GM21717 (cell line): ENCODE data around the gene MAP3K14.

Source experiments
- ATAC-seq: cut with Tn5 transposase; IDR thresholded peaks from one replicate; pipeline ENCODE4 v1.9.1; 2021; ENCODE audit warnings: mild to moderate bottlenecking, moderate library complexity; ENCODE audit not compliant: unreplicated experiment

MAP3K14 gene

DNA sequence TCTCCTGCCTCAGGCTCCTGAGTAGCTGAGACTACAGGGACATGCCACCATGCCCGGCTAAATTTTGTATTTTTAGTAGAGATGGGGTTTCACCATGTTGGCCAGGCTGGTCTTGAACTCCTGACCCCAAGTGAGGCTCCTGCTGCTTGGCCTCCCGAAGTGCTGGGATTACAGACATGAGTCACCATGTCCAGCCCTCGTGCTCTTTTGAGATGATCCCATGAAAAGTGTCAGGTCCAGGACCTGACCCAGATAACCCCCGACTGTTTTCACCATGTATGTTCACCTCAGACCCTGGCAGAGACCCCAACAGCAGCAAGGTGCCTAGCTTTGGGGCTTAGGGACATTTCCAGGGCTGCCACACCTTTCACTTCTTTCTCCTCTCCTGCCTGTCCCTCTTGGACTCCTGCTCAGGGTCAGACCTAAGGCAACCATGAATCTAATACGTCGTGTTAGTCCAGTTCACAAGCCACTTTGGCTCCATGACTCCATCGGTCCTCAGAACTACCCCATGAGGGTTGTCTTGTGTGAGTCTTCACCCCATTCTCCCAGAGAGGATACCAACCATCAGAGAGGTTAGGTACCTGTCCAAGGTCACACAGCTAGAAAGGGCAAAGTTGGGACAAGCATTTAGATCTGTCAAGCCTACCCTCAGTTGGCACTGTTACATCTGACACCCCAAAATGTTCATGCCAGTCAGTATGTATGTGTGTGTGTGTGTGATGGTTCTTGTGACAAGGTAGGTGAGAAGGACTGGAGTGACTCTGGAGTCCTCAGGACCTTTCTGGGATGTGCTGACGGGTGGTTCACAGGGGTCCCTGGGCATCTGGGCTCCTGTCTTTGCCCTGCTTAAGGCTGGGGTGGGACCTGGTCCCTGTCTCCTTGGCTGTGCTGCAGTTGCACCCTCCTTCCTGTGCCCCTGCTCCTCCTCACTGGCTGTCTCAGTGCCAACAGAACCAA lies 23.1 kb upstream of the MAP3K14 start:
- ATAC-seq = no peak

DNA sequence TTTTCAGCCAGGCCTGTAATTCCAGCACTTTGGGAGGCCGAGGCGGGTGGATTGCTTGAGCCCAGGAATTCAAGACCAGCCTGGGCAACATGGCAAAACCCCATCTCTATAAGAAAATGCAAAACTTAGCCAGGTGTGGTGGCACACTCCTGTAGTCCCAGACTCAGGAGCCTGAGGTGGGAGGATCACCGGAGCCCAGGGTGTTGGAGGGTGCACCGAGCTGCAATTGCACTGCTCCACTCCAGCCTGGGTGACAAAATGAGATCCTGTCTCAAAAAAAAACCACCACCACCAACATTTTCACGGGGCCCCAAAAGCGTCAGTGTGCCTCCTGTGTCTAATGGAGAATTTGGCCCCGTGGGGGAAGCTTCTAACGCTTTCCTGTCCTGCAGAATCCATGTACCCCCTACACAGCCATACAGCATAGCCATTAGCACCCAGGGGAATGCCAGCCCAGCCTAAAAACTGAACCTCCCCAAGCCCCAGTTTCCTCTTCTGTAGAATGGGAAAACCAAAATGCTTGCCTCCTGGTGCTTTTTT lies 22.2 kb upstream of the MAP3K14 start:
- no peak for ATAC-seq

DNA sequence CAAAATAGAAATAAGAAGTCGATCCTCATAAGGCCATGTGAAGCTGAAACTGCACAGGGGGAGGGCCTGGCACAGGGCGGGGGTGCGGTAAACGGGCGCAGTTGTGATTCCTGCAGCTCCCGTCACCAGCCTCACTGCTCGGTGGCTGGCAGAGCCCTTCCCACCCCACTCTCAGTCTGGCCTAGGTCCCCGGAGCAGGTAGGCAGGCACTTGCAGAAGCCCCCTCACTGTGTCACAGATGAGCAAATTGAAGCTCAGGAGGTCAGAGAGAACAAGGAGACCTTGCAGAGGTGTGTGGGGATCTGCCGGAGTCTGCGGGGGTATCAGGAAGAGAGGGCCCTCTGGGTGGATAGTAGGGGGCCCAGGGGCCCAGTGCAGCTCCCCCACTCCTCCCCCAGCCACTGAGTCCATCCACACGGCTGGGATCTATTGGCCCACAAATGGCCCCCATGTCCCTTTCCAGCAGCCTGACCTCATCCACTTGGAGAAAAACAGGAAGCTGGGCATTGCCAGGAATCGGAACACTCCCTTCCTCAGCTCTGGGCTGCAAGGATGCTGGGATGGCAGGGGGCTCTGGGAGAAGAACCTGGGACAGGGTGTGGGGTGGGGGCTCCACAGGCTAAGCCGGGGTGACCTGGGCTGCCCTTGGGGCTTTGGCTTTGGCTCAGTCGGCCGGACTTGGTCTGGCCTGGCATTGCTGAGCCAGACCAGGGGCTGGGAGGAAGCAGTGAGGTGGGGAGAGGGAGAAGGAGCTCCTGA lies 21.4 kb upstream of the MAP3K14 start:
- no peak for ATAC-seq

DNA sequence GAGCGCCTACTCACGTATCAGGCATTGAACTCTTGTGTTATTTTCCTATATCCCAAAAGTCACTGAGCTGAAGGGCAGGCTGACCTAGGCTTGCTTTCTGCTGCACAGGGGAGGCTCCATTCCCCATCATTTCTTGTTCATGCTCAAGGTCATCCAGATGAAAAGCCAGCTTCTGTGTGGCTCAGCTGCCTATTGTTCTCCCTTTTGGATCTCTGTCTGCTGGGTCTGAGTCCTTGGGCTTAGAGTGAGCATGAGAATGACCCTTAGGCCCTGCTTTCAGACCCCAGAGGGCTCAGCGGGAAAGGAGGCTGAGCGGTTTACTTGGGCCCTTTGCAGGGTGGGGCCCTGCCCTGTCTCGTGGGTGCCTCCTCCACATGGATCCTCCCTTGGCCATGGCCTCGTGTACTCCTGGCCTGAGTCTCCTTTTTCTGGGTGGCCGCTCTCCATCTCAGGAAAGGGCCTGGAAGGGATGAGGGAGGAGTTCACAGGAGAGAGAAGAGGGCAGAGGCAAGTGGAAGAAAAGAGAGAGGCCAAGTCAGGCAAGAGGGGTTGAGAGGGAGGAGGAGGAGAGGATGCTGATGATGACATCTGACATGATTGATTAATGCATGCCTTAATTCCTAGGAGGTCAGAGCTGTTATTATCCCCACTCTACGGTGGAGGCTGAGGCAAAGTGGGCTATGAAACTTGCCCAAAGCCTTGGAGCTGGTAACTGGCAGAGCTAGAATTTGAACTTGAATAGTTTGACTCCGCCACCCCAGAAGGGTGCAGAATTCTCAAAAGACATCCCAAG lies 19.8 kb upstream of the MAP3K14 start:
- ATAC-seq = no peak

DNA sequence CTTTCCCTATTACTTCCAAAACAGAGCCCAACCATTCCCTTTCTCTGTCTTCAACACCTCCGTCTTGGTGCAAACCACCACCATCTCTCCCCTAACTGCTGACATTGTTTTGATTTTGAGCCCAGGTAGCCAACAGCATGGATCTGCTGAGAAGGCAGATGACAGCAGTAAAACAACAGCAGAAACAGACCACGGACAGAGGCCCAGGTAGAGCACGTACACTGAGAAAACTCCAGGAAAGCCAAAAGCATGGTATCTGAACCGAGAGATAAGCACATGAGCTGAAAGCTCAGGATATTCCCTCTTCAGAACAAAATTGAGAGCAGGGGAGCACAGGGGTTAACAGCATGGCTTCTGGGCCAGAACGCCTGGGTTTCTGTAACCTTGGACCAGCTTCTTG lies 18.9 kb upstream of the MAP3K14 start:
- no peak for ATAC-seq

DNA sequence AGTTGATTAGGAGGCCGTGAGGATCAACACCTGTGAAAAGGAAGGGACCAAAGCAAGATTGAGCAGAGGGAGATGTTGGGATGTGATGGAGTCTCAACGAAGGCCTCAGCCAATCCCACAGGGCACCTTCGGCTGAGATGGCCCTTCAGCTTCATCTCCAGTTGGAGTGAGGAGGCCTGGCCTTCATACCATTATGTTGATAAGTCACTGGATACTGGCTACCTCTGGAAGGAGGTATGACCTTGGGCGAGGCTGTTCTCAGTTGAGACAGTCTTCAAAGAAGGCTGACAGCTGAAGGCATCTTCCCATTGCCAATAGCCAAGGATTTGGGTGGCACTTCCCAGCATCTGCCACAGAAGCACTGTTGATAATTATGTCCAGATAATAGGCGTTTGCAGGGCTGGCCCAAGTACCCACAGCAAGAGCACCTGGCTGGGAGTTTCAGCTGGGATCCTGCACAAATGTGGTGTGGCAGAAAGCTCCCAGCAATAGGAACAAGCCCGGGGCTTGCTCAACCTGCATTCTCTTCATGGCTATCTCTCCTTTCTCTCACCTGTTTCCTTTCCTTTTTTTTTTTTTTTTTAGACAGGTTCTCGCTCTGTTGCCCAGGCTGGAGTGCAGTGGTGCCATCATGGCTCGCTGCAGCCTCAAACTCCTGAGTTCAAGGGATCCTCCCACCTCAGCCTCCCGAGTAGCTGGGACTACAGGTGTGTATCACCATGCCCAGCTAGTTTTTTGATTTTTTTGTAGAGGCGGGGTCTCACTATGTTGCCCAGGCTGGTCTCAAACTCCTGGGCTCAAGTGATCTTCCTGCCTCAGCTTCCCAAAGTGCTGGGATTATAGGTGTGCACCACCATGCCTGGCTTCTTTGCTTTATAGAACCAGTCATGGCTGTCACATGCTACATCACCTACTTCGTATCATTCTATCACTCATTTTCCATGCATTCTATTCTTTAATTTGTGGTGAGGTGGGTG lies 18.2 kb upstream of the MAP3K14 start:
- ATAC-seq = no peak

DNA sequence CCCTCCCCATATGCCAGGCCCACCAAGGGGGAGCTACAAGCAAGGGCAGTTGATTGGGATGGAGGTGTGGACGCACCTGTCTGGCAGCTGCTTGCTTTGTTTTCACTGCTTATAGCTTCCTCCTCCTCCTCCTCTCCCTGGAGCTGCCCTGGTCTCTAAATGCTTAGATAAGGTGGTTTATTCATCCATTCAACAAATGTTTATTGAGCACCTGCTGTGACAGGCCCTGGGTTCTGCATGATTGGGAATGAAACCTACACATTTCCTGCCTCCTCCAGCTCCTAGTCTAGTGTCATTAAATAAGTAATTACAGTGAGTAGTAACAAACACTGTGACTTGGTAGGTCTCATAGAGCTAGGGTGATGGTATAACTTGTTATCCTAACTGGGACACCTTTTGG lies 17.4 kb upstream of the MAP3K14 start:
- ATAC-seq = no peak

DNA sequence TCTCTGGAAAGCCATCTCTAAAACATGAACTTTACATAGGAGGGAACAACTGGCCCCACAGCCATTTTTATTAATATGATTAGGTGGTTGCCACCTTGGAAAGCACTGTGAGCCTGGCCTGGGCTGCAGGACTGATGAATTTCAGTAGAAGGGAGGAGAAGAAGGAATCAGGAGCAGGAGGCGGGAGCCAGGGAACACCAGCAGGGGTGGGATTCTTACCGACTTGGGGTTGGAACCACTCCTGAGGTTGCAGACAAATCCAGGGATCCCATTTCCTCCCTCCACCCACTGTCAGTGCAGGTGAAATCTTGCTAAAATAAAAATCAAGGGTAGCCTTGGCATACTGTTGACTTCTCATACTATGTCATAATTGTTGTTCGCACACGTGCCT lies 16.9 kb upstream of the MAP3K14 start:
- no peak for ATAC-seq

DNA sequence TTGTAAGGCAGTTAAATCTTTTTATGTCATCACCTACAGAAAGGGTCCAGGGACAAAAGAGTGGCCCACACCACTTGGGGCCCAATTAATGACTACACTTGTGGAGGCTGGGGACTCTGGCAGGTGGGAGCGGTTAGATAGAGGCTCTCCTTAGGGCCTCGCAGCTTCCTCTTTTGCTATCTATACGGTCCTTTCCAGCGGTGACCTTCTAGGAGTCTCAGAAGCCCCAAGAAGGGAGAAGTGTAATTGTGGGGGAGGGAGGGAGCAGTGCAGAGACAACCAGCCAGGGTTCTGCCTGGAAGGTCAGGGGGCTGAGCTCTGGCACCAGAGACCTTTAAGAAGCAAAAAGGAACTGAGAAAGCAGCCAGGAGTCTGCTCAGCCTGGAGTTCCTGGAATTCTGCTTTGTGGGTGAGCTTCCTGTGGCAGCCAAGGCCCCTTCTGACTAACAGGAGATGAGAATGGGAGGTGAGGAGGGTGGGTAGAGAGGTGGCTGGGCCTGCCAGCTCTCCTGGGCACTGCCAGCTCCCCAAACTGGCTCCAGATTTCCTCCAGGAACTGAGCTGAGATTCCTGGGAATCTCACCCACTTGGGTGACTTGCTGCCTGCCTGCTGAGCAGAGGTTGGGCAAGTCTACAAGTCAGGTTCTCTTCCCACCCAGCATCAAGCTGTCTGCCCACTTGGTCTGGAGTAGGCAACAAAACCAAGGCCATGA lies 16.3 kb upstream of the MAP3K14 start:
- ATAC-seq = no peak

DNA sequence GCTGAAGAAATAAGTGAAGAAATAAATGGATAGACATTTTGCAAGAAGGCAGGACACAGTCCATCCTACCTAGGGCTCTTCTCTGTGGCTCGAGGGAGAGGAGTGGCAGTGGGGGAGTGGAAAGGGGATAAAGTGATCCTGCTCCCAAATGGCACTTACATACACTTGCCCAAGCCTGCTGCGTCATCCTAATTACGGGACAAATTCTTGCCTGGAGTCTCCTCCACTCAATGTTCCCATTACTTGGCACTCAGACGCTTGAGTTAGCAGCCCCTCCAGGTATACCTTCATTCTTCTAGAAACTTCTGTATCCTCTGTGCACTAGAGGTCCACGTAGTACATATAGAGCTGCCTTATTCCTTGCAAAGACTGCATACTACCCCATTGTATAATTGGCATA lies 15.7 kb upstream of the MAP3K14 start:
- no peak for ATAC-seq

DNA sequence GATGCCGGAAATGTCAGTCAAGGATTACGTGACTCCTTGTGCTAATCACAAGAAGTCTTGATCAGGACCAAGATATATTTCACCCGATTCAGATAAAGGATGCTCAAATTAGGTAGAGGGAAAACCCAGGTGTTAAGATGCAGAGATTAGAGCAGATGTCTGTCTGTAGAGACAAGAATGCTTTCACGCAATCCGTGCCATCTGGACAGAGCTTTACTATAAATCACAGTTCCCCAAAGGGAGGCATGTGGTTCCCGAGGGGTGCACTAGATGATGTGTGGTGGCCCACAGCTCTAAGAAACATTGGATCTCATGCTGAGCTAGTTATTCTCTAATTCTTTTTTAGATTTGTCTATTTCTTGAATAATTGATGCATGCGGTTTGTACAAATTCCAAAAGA lies 9.8 kb upstream of the MAP3K14 start:
- ATAC-seq = no peak

DNA sequence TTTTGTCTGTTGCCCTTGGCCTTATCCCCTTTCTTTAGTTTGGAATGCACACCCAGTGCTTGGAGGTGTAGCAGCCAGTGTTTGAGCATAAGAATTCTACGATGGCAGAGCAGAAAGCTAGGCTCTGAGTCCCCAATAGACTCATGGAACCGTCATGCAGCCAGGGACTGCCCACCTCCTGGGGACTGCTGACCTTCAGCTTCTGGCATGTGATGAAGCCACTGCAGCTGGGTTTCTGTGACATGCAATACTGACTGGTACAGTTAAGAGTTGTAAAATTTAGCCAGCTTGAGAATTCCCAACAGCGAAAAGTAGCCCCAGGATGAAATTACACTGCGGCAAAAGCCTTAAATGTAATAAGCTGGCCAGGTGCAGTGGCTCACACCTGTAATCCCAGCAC lies 9.0 kb upstream of the MAP3K14 start:
- no peak for ATAC-seq

DNA sequence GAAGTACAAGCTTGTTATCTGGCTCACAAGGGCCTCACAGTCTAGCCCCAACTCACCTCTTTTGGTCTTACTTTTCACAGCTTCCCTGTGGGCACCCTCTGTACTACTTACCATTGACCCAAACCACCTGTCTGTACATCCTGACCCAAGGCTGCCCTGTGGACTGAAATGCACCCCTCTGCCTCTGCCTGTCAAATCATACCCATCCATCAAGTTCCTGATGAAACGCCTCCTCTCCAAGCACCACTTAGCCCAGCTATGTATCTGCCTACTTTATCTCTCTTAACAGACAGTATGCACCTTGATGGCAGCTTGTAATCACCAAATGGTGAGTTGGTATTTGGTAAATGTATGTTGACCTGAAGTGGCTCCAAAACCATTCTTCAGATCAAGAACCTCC lies 7.5 kb upstream of the MAP3K14 start:
- no peak for ATAC-seq

DNA sequence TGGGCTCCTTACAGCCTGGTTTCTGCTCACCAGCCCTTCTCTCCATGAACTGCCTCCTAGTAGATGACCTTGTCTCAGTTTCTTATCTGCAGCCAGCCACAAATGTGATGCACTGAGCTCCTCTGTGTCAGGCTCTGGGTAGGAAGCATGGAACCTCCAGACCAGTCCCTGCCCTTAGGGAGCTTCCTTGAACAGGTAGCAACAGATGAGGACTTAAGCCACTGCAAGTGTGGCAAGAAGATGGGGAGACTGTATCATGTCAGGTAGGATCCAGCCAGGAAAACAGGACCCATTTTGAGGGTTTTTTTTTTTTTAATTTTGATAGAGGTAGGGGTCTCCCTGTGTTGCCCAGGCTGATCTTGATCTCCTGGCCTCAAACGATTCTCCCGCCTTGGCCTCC lies 5.3 kb upstream of the MAP3K14 start:
- no peak for ATAC-seq

DNA sequence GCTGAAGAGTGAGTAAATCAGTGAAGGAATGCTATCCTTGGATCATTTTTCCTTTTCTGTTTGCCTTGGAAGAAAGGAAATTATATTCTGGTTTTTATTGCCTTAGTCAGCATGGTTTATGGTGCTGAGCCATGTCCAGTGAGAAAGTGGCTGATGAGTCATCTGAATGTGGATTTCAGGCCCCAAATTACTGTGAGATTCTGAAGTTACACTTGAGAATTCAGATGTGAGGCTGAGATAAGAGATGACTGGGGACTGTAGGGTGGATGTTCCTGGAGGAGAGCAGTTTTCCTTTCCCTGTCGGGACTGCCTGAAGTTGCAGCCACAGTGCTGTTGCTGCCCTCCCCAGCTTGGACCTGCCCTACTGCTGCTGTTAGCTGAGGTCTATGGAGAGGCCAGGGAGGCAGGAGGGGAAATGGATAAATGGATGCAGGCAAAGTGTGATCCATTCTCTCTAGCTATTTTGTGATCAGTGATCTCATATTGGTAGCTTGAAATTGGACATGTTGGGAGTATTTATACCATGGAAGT lies 4.2 kb upstream of the MAP3K14 start:
- ATAC-seq = no peak

DNA sequence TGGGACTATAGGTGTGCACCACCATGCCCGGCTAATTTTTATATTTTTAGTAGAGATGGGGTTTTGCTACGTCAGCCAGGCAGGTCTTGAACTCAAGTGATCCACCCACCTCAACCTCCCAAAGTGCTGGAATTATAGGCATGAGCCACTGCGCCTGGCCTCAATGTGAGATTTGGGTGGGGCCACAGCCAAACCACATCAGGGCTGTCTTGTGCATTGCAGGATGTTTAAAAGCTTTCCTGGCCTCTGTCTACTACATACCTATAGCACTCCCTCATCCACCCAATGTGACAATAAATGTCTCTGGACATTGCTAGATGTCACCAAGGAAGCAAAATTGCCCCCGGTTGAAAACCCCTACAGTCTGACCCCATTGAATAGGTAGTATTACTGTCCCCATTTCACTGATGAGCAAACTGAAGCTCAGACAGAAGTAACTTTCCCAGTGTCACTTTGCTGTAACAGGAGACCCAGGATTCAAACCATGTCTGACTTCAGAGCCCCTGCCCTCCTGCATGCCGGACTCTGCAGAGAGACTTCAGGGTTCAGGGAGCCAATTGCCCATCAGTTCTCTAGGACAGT lies 3.6 kb upstream of the MAP3K14 start:
- no peak for ATAC-seq

DNA sequence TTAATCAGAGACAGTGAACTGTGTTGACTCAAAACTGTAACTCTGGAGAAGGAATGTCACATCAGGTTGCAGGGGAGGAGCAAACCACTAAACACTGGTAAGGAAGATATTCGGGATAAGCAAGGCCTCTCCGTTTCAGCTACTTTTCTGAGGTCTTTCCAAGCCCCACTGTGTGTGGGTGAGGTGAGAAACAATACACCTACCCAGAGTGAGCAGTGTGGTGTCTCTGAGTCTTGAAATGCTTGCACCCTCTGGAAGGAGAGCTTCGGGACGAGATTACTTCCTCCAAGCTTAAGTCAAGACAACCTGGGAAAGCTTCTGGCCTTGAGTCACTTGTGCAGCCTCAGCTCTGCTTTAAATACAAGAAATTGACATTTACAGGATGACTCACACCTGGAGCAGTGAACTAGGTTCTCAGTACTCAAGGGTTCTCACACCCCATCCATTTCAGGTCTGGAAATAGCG lies 2.5 kb upstream of the MAP3K14 start:
- no peak for ATAC-seq

DNA sequence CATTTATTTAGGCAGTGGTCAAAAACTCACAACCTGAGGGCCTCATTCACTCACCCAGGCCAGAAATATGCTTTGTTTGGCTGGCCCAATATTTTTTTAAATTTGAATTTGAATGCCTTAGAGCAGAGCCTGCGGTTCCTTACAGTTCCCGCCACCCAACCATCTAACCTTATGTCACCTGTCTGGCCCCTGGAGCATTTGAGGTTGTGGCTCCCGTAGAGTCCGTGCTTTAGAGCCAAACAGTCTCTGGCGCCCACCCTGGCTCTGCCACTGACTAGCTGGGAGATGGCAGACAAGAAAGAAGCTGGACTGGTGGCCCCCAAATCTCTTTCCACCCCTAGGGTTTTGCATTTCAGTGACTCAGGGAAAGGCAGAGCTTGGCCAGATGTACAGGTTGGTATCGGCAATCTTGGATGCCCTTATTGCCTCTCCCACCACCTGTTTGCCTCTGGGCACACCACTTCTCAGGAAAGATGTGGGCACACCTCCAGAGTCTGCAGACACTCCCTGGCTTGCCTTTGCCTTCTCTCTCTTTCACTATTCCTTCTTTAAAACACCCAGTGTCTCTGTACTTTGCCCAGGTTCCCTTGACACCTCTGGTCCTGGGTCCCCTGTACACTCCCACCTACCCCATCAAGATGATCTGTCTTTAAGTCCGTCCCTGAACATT lies 1.9 kb upstream of the MAP3K14 start:
- no peak for ATAC-seq
